GM12891 (cell line): ENCODE results near the gene SLC17A9.

ENCODE experiments used
- PAX5 ChIP-seq: IDR thresholded peaks from 2 replicates; pipeline ENCODE4 v1.6.1; 2011; ENCODE audit warnings: low read length, moderate library complexity, mild to moderate bottlenecking; ENCODE audit not compliant: insufficient read depth, severe bottlenecking
- POLR2A ChIP-seq: IDR thresholded peaks from 2 replicates; pipeline ENCODE4 v1.6.1; 2011; ENCODE audit warnings: low read depth, low read length, control low read depth
- POLR2AphosphoS5 ChIP-seq: IDR thresholded peaks from 2 replicates; pipeline ENCODE4 v1.6.1; 2011; ENCODE audit warnings: low read depth, low read length, control low read depth
- POU2F2 ChIP-seq: IDR thresholded peaks from 2 replicates; pipeline ENCODE4 v1.6.1; 2011; ENCODE audit warnings: low read depth, mild to moderate bottlenecking, control low read depth, low read length, moderate library complexity
- SPI1 ChIP-seq: IDR thresholded peaks from 2 replicates; pipeline ENCODE4 v1.6.1; 2011; ENCODE audit warnings: low read depth, low read length, control low read depth
- TAF1 ChIP-seq: IDR thresholded peaks from 2 replicates; pipeline ENCODE4 v1.6.1; 2011; ENCODE audit warnings: low read depth, low read length, control low read depth

- TF ChIP-seq POLR2A (no peak), POLR2AphosphoS5 (no peak), TAF1 (no peak), PAX5 (no peak), POU2F2 (no peak), SPI1 (no peak)
These were observed 64.7 kb downstream of the SLC17A9 start for GRCh38 chr20:63017076-63017825.
